ENCODE results near the gene HINFP.

GRCh38 chr11:119103793-119104192 lies 17.6 kb upstream of the HINFP start:
- TF ChIP-seq CTCF (IDR thresholded peaks at IDR 0.05) (no peak), POLR2A (IDR thresholded peaks at IDR 0.05) (no peak)

All from prostate gland (tissue), 2 donors.